ENCODE results near the gene PDZD4.

The PDZD4 gene

GRCh38 chrX:153805436-153805835, 24.9 kb downstream of the PDZD4 start:
- no peak for DNase-seq

GRCh38 chrX:153804621-153805020, 25.7 kb downstream of the PDZD4 start:
- no peak for DNase-seq

DNA sequence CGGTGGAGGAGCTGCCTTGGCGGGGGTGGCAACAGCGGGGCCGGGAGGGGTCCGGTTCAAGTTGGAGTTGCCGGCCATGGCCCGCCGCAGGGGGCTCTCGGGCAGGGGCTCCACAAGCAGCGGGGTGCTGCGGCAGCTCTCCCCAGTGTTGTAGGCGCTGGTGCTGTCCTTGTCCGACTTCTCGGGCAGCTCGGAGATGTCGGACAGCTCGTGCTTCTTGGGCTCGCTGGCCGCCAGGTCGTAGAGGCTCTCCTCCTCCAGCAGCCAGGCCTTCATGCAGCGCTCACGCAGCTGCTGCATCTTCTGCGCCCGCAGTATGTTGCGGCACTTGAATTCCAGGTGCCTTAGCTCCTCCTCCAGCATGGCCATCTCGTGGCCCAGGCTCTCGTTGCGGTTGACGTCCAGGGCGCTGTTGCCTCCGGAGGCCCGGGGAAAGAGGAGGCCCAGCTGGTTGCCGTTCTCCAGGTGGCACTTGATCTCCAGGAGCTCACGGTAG, 26.2 kb downstream of the PDZD4 start:
- DNase-seq, result no peak

GRCh38 chrX:153803211-153804099, 26.9 kb downstream of the PDZD4 start:
- DNase-seq, result no peak

DNA sequence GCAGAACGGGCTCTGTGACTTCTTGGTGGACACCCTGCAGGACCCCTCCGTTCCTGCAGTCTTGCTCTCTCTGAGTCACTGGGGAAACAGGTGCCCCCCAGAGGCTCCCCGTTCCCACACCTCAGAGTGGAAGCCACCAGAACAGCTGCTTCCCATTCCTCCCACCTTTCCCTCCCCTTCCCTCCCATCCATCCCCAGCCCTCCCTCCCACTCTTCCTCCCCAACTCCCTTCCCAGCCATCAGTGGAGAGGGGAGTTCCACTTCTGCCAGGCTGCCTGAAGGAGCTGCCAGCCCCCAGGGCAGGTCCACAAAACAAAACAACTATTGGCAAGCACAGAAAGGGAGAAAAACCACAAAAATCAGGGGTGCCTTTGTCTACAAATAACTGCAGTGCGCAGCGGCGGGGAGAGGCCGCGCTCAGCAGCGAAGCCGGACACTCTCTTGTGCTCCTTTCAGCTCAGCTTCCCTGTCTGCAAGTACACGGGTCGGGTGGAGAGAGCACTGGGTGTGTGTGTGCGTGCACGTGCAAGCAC, 27.8 kb downstream of the PDZD4 start:
- DNase-seq, result no peak

DNA sequence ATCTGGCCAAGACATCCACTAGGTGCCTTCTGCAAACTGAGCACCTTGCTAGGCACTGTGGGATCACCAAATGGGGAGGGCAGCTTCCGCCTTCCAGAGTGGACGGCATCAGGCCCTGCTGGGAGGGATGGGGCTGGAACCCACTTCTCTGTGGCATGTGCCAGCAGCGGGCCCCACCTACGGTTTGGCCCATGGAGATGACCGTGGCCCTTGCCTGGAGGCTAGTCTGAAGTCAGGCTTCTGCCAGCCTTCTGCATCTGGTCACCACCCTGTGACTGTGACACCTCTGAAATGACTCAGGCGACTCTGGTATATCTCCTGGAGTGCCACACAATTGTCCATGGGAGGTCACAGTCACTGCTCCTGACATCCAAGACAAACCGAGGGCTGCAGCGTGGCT, 28.7 kb downstream of the PDZD4 start:
- no peak for DNase-seq

DNA sequence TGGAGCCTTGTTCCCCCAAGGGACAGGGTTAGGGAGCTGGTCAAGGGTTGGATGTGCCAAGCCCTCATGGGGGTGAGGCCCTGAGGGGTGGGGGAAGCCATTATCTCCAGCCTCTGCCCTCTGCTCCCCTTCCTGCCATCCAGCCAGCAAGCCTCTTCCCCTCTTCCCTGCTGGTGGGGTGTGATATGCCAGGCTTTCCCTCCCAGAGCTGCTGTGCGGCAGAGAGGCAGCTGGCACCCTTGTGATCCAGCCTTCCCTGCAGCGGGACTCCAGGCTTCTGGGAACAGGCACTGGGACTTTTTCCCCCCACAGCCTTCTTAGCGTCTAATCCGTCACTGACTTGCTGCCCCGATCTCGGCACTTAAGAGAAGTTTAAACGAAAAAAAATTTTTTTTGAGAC, 29.6 kb downstream of the PDZD4 start:
- DNase-seq, result no peak

DNA sequence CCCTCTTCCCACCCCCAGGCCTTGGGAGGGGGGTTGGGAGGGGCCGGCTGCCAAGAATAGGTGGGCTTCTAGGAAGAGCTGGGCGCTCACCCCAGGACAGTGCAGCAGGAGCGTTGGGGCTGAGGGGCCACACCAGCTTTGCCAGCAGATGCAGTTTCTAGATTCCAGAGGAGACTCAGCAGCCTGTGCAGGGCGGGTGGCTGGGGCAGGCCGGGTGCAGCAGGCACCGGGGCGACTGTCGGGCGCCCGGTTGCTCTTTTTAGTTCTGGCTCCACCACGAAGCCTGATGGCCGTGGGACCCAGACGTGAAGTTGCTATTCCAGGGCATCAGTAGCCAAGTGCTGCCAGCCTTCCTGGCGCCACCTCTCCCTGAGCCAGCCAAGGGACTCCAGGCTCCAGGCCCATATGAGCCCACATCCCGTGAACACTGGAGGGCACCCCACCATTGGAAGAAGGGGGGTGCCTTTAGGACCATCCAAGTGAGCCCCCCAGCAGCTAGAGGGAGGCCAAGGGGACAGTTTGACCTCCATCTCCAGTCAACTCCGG, 30.1 kb downstream of the PDZD4 start:
- no peak for DNase-seq

- no peak for DNase-seq
These were observed 31.0 kb downstream of the PDZD4 start for GRCh38 chrX:153799326-153799725.

DNA sequence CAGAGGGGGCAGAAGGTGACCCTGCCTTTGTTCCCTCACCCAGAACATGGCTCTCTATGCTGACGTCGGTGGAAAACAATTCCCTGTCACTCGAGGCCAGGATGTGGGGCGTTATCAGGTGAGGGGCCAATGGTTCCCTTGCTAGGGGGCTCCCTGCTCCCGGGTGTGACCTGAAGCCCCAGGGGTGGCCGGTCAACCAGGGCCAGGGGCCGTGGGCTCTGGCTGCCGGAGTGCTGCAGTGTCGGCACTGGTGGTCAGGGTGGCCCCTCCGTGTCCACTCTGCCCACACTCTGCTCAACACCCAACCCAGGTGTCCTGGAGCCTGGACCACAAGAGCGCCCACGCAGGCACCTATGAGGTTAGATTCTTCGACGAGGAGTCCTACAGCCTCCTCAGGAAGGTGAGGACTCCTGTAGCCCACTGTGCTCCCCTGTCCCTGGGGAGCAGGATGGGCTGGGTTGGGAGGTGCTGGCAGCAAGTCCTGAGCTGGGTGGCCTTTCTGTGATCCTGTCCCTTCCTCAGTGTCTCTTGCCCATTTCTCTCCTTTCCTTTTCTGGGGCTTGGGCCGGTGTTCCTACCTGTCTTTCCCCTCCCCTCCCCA, 32.8 kb downstream of the PDZD4 start:
- no peak for DNase-seq

- DNase-seq, result peak in 1 of 3 experiments; percentile 32
These were observed 35.2 kb downstream of the PDZD4 start for GRCh38 chrX:153794897-153795816.

- DNase-seq, result peak; percentile 93 to 98 (median 97)
These were observed 36.1 kb downstream of the PDZD4 start, which contains the start of the genes IDH3G and SSR4 for GRCh38 chrX:153794018-153794896. Gene IDH3G (minus strand): TSS chrX:153794375. CDS start chrX:153794326, 49 bp downstream. Gene SSR4 (plus strand): TSS chrX:153794668. CDS start chrX:153794688, 20 bp downstream.

GRCh38 chrX:153793291-153793690, 37.1 kb downstream of the PDZD4 start:
- no peak for DNase-seq

- no peak for DNase-seq
These were observed 38.0 kb downstream of the PDZD4 start for GRCh38 chrX:153792368-153792767.

DNA sequence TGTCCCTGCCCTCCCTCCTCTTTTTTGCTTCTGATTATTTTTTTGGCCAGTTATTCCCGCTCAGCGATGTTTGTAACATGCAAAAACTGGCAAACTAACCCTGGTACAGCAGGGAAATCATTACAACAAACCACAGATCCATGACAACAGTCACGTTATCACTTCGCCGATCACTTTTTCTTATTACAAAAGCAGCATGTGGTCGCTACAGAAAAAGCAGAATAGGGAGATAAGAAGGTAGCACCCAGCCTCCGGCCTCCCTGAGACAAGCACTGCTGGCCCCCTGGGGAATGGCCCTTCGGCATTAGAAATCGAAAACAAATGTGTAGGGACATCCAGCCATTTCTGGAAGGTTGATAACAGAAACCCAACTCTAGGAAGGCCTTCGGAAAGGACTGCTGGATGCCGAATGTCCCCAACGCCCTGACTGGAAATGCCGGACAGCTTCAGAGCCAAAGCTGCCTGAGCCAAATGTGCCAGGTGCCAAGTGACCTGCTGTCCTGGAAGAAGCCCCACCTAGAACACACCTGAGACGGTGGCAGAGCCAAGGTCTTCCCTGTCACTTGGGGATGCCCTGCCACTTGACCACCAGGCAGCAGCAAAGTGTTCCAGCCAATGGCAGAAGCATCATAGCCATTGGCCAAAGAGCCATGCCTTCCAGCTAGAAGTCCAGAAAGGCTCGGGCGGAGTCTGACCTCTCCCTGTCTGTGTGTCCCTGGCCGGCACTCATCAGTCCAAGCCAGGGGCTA, 39.1 kb downstream of the PDZD4 start:
- no peak for DNase-seq

DNA sequence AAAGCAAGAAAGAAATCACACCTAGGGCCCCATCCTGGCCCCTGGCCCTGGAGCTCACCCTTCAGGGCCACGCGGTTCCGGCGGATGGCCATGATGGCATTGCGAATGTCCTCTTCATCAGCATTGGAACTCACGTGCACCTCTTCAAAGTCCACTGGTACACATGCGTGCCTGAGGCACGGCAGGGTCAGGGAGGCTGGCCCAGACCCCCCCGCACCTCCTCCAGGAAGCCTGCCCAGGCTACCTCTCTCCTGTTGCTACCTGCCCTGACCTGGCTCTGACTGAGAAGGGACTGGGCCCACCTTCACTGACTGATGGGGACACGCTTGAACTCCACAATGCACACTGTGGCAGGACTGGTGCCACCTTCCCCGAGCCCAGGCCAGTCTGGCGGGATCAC, 40.7 kb downstream of the PDZD4 start:
- DNase-seq, result no peak

GRCh38 chrX:153786669-153787068, 43.7 kb downstream of the PDZD4 start:
- DNase-seq, result no peak

- no peak for DNase-seq
These were observed 45.9 kb downstream of the PDZD4 start for GRCh38 chrX:153784325-153784967.

- peak in 1 of 3 experiments; percentile 13 for DNase-seq
These were observed 46.8 kb downstream of the PDZD4 start for GRCh38 chrX:153783378-153784013.

Measured in NCI-H1417 (cell line).